Measurements from ENCODE around the gene PLXND1. TPM values are rescaled to one million over a fixed set of nuclear protein-coding genes. Genes with fewer than 3 reads are reported as not detected.

Gene PLXND1
- total RNA-seq, 1 donor from 2014 or later = 3.1 TPM

DNA sequence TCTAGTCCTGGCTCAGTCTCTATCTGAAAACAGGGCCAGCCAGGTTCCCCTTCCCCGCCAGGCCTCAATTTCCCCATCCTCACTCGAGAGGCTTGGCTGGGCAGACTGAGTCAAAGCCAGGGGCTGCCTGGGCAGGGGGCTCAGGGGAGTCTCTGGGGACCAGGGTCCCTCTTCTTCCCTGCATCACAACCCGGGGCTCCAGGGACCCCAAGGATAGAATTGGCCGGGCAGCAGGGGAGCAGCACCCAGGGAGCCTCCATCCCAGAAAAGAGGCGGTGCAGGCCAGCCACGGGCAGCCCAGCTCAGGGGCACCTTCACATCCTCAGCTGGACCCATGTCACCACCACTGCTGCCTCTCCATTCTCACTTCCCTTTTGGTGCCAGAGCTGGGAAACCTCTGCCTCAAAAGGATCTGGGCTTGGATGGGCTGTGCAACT, 13.3 kb upstream of the PLXND1 start:
- intact Hi-C loops (cut with micrococcal nuclease) = loop anchor here (10.0 kb wide), 1 partner anchor 475 kb away; no protein-coding TSS in a partner anchor
- CTCF ChIA-PET = no interaction called here
- DNase-seq (peak; percentile 10), ATAC-seq (ENCODE audit: low read depth) (no peak)
- H3K9me3 Mint-ChIP-seq = no peaks in the 10 kb centered on the region
- H3K4me3 Mint-ChIP-seq = no peak overlapping the region
- H3K4me1 Mint-ChIP-seq = peaks cover 11% of the 10 kb centered on the region
- no peak overlapping the region for H3K27ac Mint-ChIP-seq
- H3K36me3 Mint-ChIP-seq (ENCODE audit: low read depth) = no peaks in the 10 kb centered on the region
- H3K27me3 Mint-ChIP-seq = peaks cover 7% of the 10 kb centered on the region
- POLR2A ChIA-PET = no interaction called here
- TF ChIP-seq, protein P1, sequence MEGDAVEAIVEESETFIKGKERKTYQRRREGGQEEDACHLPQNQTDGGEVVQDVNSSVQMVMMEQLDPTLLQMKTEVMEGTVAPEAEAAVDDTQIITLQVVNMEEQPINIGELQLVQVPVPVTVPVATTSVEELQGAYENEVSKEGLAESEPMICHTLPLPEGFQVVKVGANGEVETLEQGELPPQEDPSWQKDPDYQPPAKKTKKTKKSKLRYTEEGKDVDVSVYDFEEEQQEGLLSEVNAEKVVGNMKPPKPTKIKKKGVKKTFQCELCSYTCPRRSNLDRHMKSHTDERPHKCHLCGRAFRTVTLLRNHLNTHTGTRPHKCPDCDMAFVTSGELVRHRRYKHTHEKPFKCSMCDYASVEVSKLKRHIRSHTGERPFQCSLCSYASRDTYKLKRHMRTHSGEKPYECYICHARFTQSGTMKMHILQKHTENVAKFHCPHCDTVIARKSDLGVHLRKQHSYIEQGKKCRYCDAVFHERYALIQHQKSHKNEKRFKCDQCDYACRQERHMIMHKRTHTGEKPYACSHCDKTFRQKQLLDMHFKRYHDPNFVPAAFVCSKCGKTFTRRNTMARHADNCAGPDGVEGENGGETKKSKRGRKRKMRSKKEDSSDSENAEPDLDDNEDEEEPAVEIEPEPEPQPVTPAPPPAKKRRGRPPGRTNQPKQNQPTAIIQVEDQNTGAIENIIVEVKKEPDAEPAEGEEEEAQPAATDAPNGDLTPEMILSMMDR (IDR thresholded peaks at IDR 0.05) = no peak

DNA sequence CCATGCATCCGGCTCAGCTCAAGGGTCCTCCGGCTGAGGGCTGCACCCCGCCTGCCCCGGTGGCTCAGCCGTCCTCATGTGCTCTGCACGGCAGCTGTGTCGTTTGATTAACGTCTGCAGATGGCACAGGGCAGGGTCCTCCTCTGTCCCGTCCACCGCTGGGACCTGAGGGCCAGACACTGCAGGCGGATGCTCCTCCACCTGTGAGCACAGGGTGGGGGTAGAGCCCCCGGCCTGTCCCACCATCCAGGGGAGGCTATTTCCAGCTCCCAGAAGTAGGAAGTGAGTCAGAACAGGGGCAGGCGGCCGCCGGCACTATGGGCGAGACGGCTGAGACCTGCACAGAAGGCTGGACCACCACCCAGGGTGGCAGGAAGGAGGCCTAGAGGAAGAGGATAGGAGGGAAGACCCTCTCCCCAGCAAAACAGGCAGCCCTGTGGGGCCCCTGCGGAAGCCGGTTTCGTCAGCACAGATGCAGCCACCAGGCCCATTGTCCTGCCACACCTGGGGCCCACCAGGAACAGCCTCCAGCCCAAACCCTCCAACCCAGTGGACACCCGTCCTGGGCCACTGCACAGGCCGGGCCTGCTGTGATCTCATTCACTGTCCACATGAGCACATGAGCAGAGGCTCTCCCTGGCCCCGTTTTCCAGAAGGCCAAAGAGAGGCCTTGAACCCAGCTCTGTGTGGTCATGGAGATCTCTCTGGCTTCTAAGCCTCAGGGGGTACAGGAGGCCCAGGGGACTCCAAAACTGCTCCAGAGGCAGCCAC, 12.6 kb upstream of the PLXND1 start:
- ChIA-PET POLR2A (no interaction called here), CTCF (no interaction called here)
- TF ChIP-seq, protein P1 (IDR thresholded peaks at IDR 0.05) = no peak
- ATAC-seq (ENCODE audit: low read depth) (peak; percentile 21), DNase-seq (peak; percentile 15)
- H3K4me3 Mint-ChIP-seq = peak overlapping the region; percentile 64
- intact Hi-C loops (cut with micrococcal nuclease) = no loop called here
- H3K4me1 Mint-ChIP-seq = peaks cover 11% of the 10 kb centered on the region
- H3K27me3 Mint-ChIP-seq = peaks cover 7% of the 10 kb centered on the region
- no peak overlapping the region for H3K27ac Mint-ChIP-seq
- H3K36me3 Mint-ChIP-seq (ENCODE audit: low read depth) = no peaks in the 10 kb centered on the region
- no peaks in the 10 kb centered on the region for H3K9me3 Mint-ChIP-seq

DNA sequence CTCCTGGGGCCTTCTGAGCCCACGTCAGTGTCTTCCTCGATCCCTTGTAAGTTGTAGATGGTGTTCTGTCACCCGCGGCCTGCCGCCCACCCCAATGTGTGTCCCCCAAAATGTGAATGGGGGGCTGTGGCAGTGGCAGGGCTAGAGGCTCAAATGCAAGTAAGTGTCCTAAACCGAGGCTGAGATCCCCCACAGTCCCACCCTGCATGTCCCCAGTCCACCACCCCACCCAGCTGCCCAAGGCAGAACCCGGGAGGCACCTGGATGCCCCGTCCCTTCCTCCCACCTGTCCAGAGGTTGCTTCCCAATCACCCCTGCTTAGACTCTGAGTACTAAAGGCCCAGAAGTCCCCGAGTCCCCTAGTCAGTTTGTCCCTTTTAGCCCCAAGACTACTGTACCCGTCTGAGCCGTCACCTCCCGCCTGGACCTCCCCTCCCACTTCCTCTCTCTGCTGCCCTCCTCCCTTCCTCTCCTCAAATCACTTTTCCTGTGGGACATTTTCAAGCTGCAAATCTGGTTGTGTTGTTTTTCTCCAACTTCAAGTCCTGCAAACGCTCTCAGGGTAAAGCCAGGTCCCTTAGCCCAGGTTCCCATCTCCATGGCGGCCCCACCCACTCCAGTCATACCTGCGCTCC, 11.8 kb upstream of the PLXND1 start:
- Mint-ChIP-seq H3K9me3 (no peaks in the 10 kb centered on the region), H3K36me3 (ENCODE audit: low read depth) (no peaks in the 10 kb centered on the region), H3K27me3 (peaks cover 7% of the 10 kb centered on the region), H3K27ac (no peak overlapping the region), H3K4me1 (peaks cover 11% of the 10 kb centered on the region), H3K4me3 (peak overlapping the region; percentile 64)
- TF ChIP-seq, protein P1 (IDR thresholded peaks at IDR 0.05) = no peak
- ChIA-PET CTCF (no interaction called here), POLR2A (no interaction called here)
- peak; percentile 12 for DNase-seq
- ATAC-seq (ENCODE audit: low read depth) = no peak
- intact Hi-C loops (cut with micrococcal nuclease) = no loop called here

DNA sequence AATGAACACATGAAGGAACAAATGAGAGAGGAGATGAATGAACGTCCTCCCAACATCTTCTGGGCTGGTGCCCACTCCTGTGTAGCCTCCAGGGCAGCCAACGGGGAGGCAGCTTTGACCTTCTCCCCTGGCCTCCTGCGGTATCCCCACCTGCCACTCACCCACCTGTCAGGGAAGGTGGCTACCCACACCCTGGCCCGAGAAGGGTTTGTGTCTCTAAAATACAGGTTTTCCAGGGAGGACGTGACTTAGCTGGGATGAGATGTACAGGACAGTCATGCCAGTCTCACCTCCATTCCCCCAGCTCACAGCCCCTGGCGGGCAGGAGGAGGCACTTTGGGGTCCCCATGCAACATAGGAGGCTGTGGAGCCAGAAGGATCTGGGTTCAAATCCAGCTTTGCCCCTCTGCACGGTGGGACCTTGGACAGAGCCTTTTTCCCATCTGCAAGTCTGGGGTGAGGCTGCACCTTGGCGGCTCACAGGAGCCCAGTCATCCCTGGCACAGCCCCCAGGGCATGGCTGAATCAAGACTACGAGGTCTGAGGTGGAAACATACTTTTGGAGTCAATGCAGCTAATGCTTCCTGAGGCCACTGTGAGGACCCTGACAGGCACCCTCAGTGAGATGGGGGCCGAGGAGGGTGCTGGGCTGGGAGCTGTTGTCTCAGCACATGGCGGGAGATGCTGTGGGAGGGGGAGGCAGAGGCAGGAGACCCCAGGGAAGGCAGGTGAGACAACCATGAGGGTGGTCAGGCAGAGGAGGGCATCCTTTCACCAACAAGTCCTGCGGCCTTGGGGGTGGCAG, 11.1 kb upstream of the PLXND1 start:
- H3K4me1 Mint-ChIP-seq = peaks cover 11% of the 10 kb centered on the region
- DNase-seq (no peak), ATAC-seq (ENCODE audit: low read depth) (no peak)
- CTCF ChIA-PET = no interaction called here
- peaks cover 7% of the 10 kb centered on the region for H3K27me3 Mint-ChIP-seq
- no peak overlapping the region for H3K27ac Mint-ChIP-seq
- no peaks in the 10 kb centered on the region for H3K9me3 Mint-ChIP-seq
- TF ChIP-seq, protein P1 (IDR thresholded peaks at IDR 0.05) = no peak
- intact Hi-C loops (cut with micrococcal nuclease) = no loop called here
- no peak overlapping the region for H3K4me3 Mint-ChIP-seq
- POLR2A ChIA-PET = no interaction called here
- no peaks in the 10 kb centered on the region for H3K36me3 Mint-ChIP-seq (ENCODE audit: low read depth)

DNA sequence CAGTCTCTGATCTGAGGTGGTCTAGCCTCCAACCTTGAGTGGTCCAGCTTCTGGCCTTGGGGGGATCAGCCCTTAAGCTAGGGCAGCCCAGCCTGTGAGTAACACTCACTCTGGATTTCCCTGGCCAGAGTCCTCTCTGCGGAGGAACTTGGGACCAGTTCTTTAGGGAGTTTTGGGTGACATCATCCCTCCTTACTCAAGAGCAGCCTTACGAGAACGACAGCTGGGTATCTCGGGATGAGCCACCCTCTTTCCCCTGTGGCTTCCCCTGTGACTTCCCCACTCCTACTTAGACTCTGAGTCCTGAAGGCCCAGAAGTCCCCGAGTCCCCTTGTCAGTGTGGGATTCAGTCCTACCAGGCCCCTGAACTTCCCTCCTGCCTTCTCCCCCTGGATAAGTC, 10.2 kb upstream of the PLXND1 start:
- H3K36me3 Mint-ChIP-seq (ENCODE audit: low read depth) = no peaks in the 10 kb centered on the region
- DNase-seq = no peak
- POLR2A ChIA-PET = no interaction called here
- H3K4me3 Mint-ChIP-seq = no peak overlapping the region
- peaks cover 11% of the 10 kb centered on the region for H3K4me1 Mint-ChIP-seq
- TF ChIP-seq, protein P1 (IDR thresholded peaks at IDR 0.05) = no peak
- H3K27ac Mint-ChIP-seq = no peak overlapping the region
- H3K9me3 Mint-ChIP-seq = no peaks in the 10 kb centered on the region
- H3K27me3 Mint-ChIP-seq = peaks cover 7% of the 10 kb centered on the region
- ATAC-seq (ENCODE audit: low read depth) = no peak
- CTCF ChIA-PET = no interaction called here
- intact Hi-C loops (cut with micrococcal nuclease) = no loop called here
